ENCODE results near the gene KCNA2.

Gene KCNA2

GRCh38 chr1:110606657-110607535 lies 738 bp upstream of the KCNA2 start:
- Histone ChIP-seq H3K4me3 (ENCODE audit: low read depth, low read length) (peak overlapping the region; percentile 51), H3K4me1 (no peaks in the 10 kb centered on the region), H3K27me3 (ENCODE audit: control insufficient read depth, insufficient read depth, low read length) (no peaks in the 10 kb centered on the region), H3K27ac (no peak overlapping the region), H3K9ac (no peak overlapping the region), H3K9me3 (ENCODE audit: control insufficient read depth, low read length) (no peaks in the 10 kb centered on the region), H3K36me3 (ENCODE audit: control insufficient read depth, insufficient read depth, low read length) (no peaks in the 10 kb centered on the region), H2AFZ (peak overlapping the region; percentile 67), H3K79me2 (no peaks in the 10 kb centered on the region), H3K4me2 (ENCODE audit: low read length) (peak overlapping the region; percentile 87)
- no peak for TF ChIP-seq CTCF (IDR thresholded peaks at IDR 0.05)

- Histone ChIP-seq H3K9me3 (ENCODE audit: control insufficient read depth, low read length) (no peaks in the 10 kb centered on the region), H3K4me2 (ENCODE audit: low read length) (no peak overlapping the region), H3K4me3 (ENCODE audit: low read depth, low read length) (no peak overlapping the region), H3K4me1 (no peaks in the 10 kb centered on the region), H2AFZ (no peak overlapping the region), H3K27me3 (ENCODE audit: control insufficient read depth, insufficient read depth, low read length) (no peaks in the 10 kb centered on the region), H3K79me2 (no peaks in the 10 kb centered on the region), H3K36me3 (ENCODE audit: control insufficient read depth, insufficient read depth, low read length) (no peaks in the 10 kb centered on the region), H3K27ac (no peak overlapping the region), H3K9ac (no peak overlapping the region)
- no peak for TF ChIP-seq CTCF (IDR thresholded peaks at IDR 0.05)
Observed at GRCh38 chr1:110605446-110605845, 712 bp downstream of the KCNA2 start.

GRCh38 chr1:110604586-110605148 lies 1.5 kb downstream of the KCNA2 start:
- Histone ChIP-seq H3K9ac (no peak overlapping the region), H3K4me1 (no peaks in the 10 kb centered on the region), H3K36me3 (ENCODE audit: control insufficient read depth, insufficient read depth, low read length) (no peaks in the 10 kb centered on the region), H3K27me3 (ENCODE audit: control insufficient read depth, insufficient read depth, low read length) (no peaks in the 10 kb centered on the region), H3K79me2 (no peaks in the 10 kb centered on the region), H3K9me3 (ENCODE audit: control insufficient read depth, low read length) (no peaks in the 10 kb centered on the region), H3K4me2 (ENCODE audit: low read length) (no peak overlapping the region), H3K4me3 (ENCODE audit: low read depth, low read length) (no peak overlapping the region), H3K27ac (no peak overlapping the region), H2AFZ (no peak overlapping the region)
- TF ChIP-seq CTCF (IDR thresholded peaks at IDR 0.05) = no peak

- H3K79me2 ChIP-seq = no peaks in the 10 kb centered on the region
- no peaks in the 10 kb centered on the region for H3K36me3 ChIP-seq (ENCODE audit: control insufficient read depth, insufficient read depth, low read length)
- H3K9ac ChIP-seq = no peak overlapping the region
- H2AFZ ChIP-seq = no peak overlapping the region
- H3K4me2 ChIP-seq (ENCODE audit: low read length) = no peak overlapping the region
- H3K27me3 ChIP-seq (ENCODE audit: control insufficient read depth, insufficient read depth, low read length) = no peaks in the 10 kb centered on the region
- H3K4me3 ChIP-seq (ENCODE audit: low read depth, low read length) = no peak overlapping the region
- H3K9me3 ChIP-seq (ENCODE audit: control insufficient read depth, low read length) = no peaks in the 10 kb centered on the region
- no peaks in the 10 kb centered on the region for H3K4me1 ChIP-seq
- TF ChIP-seq CTCF (IDR thresholded peaks at IDR 0.05) = no peak
- no peak overlapping the region for H3K27ac ChIP-seq
Observed at GRCh38 chr1:110603058-110603457, 3.1 kb downstream of the KCNA2 start.
